DMS 273 (cell line): Measurements from ENCODE around the gene IL1RAPL2.

Source experiments
- DNase-seq: peaks from one replicate; lab custom pipeline; 2025; ENCODE audit not compliant: unreplicated experiment; lab: John Stamatoyannopoulos, UW

The IL1RAPL2 gene

GRCh38 chrX:105260291-105261043 lies 694.5 kb downstream of the IL1RAPL2 start:
- peak; percentile 5 for DNase-seq

- DNase-seq: no peak
Measured at GRCh38 chrX:105263171-105263570, 697.2 kb downstream of the IL1RAPL2 start.

DNA sequence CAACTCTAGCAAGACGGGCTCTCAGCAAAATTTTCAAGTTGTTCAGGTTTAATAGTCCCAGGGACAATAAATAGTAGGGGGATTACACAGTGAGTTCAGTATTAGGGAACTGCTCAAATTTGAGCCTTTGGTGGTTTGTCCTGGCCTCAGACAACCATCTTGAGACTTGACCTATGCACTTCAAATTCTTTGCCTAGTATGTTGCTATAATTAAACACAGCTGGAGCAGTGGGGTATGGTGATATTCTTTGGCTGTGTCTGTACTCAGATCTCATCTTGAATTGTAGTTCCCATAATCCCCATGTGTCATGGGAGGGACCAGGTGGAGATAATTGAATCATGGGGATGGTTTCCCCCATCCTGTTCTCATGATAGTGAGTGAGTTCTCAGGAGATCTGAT lies 697.8 kb downstream of the IL1RAPL2 start:
- no peak for DNase-seq

GRCh38 chrX:105265093-105265492 lies 699.1 kb downstream of the IL1RAPL2 start:
- DNase-seq: no peak

GRCh38 chrX:105266456-105266855 lies 700.5 kb downstream of the IL1RAPL2 start:
- no peak for DNase-seq

GRCh38 chrX:105267167-105267566 lies 701.2 kb downstream of the IL1RAPL2 start:
- no peak for DNase-seq

DNA sequence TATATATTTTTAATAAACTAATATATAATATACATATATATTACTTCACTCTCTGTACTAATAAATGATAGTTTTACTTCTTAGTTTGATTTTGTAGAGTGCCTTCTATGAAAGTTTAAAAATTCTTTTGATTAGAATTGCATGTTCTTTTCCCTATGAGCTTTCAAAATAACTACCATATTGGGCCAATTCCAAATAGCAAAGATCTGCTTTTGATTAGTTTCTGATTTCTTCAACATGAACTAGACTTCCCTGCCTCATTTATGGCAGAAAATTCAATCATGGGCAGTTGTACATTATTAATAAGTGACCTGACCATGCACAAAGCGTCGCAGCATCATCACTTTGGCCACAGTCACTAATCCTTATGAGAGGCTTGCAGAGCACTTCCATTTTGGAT lies 703.4 kb downstream of the IL1RAPL2 start:
- DNase-seq: no peak

GRCh38 chrX:105273326-105273725 lies 707.3 kb downstream of the IL1RAPL2 start:
- DNase-seq: no peak

- DNase-seq: no peak
Measured at GRCh38 chrX:105274091-105274490, 708.1 kb downstream of the IL1RAPL2 start.

- DNase-seq: no peak
Measured at GRCh38 chrX:105277132-105277531, 711.1 kb downstream of the IL1RAPL2 start.

DNA sequence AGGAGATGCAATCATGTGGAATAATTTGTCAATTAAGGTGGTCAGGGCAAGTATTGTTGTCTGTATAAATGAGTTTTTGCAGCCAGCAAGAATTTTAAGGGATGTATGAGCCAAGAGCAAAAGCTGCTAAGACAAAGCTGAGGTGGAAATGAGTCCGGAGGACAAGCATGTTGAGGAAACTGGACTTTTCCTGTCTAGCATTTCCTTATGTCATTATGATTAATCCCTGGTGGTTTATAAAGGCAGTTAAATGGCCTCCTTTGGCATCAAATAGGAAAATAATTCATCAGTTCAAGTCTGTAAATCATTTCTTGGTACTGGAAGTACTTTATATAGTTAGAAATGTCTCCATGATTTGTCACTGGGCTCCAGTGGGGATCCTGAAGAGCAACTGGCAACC lies 716.1 kb downstream of the IL1RAPL2 start:
- DNase-seq: no peak

DNA sequence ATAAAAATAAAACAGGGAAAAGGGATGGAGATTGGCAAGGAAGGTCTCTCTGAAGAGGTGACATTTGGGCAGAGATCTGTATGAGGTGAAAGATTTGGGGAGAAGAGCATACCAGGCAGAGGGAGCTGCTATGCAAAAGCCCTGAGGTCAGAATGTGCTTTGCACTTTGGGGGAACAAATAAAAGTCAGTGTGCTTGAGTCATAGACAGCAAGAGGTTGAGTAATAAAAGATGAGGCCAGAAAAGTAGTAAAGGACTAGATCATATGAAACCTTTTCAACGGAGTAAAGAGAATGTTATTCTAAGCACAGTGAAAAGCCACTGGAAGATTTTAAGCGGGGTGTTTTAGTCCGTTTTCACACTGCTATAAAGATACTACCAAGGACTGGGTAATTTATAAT lies 731.0 kb downstream of the IL1RAPL2 start:
- DNase-seq: no peak

DNA sequence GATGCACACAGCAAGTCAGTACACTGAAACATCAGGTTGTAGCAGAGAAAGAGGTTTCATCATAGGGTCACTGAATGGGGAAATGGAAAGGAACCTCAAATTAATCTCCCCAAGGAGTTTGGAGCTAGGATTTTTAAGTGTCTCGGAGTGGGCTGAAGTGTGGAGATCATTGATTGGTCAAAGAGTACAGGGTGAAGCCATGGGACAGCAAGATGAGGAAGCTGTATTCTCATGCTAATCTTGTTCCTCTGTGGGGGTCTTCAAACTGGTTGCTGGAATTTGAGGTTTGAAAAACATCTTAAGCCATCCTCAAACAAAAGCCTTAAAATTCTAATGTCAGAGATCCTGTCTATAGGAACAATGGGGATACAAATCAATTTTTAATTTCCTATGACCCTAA lies 733.3 kb downstream of the IL1RAPL2 start:
- DNase-seq: no peak

DNA sequence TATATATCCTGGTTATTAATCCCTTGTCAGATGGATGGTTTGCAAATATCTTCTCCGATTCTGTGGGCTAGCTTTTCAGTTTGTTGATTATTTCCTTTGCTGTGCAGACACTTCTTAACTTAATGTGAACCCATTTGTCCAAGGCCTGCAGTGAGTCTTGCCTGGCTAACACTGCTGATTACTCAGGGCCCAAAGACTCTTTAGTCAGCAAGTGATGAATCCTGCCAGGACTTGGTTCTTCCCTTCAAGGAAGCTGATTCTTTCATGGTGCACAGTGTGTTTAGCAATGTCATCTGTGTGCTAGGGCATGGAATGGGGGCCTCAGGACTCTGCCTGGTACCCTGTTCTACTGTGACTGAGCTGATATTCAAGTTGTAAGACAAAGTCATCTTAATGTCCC lies 736.2 kb downstream of the IL1RAPL2 start:
- no peak for DNase-seq

DNA sequence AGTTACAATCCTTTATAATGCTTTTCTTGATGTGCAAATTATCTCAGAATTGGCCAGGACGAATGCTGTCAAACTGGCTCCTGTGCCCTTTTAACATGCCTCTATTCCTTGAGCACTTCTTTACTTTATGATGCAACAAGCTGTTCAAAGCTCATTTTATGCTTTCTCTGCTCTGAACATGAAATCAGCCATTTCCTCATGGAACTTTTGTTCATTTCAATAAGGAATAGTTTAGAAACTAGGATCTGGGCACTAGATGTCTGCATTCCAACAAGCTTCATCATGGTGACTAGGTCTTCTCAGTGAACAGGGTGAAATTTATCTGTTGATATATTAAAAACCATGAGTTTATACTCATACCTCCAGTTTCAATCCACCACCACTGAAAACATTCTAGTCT lies 741.8 kb downstream of the IL1RAPL2 start:
- no peak for DNase-seq

DNA sequence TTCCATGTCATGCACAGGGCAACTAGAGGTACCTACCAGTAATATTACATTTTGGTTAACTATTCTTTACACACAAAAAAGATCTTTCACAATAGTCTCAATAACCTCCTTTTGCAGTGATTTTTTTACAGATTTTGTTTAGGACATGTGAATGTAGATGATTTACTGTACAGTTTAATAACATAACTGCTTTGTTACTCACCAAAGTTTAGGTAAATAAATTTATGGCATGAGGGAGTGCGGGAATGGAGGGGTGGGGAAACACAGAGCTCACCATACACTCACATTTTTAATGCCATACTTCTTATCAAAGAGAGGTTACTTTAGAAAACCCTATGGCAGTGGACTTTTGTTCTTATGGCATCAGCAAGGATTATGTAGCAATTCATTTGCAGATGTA lies 747.6 kb downstream of the IL1RAPL2 start:
- no peak for DNase-seq

- DNase-seq: no peak
Measured at GRCh38 chrX:105314458-105314857, 748.5 kb downstream of the IL1RAPL2 start.

- no peak for DNase-seq
Measured at GRCh38 chrX:105315248-105315647, 749.2 kb downstream of the IL1RAPL2 start.

DNA sequence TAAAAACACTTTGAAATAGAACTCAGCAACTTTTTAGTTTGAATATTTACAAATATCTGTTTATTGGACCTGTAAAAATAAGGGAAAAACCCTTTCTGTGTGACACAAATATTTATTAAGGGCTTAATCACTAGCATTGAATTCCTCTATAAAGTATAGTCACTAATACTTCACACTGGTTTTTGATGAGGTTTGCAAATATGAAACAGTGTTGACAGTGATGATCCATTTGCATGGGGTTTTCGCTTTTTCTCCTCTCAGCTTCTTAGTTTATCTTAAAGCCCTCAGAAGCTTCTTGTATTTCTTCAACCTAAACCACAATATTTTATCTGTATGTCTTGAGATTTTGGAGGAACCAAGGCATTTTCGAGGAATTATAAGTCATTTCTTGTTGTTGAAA lies 751.1 kb downstream of the IL1RAPL2 start:
- no peak for DNase-seq

DNA sequence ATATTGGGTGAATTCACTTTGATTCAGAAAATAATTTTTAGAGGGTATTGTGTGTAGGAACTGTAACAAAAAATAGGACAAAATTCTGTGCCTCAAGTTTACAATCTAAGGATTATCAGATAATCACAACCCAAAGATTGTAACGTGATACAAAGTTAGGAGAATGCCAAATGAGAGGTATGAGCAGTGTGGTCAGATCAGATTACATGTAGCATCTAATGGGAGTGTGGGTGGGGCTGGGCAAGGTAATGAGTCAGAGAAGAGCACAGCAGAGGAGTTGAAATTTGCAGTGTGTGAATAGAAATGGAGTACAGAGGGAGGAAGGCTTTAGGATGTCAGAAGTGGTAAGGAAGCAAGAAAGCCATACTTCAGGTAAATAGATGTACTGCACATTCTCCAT lies 757.9 kb downstream of the IL1RAPL2 start:
- no peak for DNase-seq

GRCh38 chrX:105328773-105329172 lies 762.8 kb downstream of the IL1RAPL2 start:
- no peak for DNase-seq

DNA sequence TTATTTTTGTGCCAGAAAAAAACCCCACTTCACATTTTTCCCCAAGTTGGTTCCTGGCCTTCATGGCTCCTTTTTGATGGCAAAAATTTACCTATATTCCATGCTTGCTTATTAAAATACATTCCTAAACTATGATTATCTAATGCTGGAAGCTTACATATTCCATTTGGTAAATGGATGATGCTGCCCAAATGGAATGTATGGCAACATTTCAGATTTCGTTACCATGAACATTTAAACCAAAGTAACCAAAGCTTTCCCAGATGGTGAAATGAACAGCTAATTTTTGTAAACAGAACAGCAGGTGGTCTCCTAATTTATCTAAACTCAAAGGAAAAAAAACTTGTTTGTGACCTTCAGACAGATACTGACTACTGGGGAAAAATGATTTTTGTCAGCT lies 765.2 kb downstream of the IL1RAPL2 start:
- no peak for DNase-seq

DNA sequence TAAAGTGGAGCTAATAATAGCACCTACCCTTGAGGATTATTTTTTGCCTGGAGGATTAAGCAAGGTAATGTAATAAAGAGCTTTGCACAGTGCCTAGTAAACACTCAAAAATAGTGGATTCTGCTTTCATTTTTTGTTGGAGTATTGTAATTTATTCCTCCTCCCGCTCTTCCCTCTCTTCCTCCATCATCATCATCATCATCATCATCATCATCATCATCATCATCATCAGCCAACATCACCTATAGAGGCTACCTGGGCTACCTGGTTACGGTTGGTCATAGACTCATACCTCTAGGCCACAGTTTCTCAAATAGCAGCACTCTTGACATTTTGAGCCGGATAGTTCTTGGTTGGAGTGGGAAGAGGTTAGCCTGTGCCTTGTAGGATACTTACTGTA lies 781.4 kb downstream of the IL1RAPL2 start:
- no peak for DNase-seq
